ENCODE data around the gene DNM1.

The DNM1 gene

DNA sequence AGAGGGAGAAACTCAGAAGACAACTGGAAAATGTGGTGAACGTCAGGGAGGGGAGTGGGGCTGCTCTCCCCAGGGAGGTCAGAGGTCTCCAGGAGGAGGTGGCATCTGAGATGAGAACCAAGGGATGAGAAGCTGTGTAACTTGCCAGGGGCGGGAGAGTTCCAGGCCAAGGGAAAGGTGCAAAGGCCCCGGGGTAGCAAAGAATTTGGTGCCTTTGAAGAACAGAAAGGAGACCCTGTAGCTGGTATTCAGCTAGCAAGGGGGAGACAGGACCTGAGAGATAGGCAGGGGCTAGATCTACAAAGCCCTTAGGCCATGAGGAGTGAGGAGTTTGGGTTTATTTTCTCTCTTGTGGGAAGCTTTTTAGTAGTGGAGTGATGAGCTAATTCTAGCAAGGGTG, 3.3 kb downstream of the DNM1 start:
- DNase-seq = no peak

DNA sequence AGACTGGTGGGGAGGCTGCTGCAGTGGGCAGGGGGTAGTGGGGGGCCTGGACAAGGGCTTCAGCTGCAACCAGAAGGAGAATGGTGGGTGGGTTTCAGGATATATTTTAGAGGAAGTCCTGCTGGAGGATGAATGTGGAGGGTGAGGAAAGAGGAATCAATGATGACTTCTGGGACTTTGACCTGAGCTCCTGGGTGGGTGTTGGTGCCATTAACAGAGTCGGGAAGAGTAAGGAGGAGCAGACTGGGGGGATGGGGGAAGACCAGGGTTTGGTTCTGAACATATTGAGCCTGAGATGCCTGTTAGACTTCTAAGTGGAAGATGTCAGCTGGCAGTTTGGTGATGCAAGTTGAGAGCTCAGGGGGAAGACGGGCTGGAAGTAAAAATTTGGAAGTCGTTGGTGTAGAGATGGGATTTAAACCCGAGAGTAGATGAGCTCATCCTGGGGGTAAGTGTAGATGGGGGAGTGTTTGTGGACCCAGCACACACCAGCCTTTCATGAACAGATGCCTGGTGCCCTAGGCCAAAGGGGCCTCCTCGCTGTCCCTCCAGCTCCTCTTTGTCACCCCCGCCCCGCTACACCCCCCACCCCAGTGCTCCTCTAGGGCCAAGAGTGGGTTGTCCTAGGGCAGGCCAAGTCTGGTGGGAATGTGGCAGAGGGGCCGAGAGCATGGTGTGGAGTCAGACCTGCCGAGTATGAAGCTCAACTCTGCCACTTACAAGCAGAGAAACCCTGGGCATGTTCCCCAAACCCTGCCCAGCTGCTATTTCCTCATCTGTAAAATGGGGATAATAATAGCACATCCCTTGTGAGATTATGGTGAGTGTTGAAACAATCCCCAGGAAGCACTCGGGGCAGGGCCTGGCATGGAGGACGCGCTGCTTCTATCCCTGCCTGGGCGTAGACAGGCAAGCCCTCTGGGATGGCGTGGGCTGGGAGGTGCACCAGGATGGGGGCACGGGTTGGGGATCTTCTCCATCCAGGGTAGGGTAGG, 4.0 kb downstream of the DNM1 start:
- DNase-seq = no peak

DNA sequence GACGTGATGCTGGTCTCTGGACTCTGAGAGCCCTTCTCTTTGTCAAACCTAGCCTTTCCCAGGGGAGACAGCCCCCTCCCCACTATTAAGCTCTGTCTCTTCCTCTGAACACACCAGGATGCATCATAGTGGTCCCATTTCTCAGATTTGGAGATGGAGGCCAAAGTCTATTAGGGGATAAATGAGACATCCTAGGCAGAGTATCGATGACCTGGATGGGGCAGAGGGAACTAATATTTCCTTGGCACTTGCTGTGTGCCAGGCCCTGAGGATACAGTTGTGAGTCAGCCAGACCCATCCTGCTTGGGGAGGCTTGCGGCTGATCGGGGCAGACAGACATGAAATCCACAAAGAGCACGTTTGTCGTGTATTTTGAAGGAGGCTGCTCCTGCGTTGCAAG, 5.2 kb downstream of the DNM1 start:
- DNase-seq = no peak

DNA sequence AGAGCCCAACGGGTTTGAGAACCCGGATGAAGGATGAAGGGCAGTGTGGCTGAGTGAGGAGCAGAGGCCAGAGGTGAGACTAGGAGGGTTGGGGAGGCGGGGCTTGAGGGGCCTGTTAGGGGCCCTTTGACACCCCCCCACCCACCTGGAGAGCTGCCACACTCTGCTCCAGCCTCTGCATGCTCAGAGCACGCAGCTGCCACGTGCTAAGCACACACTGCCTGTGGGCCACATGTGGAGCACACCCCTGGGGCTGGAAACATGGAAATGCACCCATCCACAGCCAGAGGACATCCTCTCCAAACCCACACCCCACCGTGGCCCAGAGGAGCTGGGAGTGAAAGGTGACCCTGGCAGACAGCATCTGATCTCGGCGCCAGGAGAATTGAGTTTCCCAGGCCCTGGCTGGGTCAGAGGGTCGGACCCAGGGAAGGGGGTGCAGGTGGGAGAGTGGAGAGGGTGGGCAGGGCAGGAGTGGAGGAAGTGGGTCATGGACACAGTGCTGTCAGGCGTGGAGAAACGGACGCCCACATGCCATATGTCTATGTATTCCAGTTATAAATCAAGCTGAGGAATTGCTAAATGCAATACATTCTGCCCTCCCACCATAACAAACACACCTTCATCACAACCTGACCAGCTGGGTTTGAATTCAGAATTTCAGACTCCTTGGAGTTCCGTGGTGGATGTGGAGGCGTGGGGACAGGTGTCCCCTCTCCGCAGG, 5.9 kb downstream of the DNM1 start:
- DNase-seq = no peak

DNA sequence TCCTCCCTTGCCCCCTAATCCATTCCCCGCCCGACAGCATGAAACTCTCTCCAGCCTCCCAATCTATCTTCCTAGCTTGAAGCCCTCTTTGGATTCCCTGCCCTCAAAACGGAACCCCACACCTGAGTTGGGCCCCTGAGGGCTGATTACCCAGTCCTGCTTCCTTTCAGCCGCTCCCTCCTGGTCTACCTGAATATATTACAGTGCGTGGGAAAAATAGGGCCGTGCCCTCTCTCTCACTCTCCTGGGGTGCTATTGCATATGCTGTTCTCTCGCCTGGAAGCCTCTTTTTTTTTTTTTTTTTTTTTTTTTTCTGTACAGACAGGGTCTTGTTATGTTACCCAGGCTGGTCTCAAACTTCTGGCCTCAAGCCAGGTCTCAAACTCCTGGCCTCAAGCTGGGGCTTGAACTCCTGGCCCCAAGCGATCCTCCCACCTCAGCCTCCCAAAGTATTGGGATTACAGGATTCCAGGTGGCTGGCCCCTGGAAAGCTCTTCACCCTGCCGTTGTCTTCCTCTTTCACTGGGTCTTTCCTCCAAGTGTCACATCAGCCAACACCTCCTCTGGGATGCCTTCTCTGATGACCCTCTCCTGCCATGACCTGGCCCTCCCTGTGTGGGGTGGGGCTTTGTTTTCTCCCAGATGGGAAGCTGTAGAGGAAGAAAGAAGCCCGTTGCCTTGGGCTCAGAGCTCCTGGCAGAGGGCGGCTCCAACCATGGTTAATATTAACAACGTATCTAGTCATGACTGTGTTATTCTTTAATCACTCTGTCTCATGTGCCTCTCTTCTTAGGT, 8.2 kb downstream of the DNM1 start:
- DNase-seq = no peak

DNA sequence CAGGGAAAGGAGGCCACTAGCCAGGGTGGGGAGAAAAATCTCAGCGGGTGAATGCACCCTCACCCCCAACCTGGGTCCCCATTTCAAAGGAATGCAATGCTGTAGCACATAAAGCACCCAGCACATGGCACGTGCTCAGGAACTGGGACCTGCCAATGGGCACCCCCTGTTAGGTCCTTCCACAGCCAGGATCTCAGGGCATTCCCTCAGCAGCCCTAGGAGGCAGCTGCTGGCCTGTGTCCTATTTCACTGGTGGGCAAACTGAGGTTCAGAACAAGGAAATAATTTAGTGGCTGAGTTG, 8.8 kb downstream of the DNM1 start:
- DNase-seq = no peak

DNA sequence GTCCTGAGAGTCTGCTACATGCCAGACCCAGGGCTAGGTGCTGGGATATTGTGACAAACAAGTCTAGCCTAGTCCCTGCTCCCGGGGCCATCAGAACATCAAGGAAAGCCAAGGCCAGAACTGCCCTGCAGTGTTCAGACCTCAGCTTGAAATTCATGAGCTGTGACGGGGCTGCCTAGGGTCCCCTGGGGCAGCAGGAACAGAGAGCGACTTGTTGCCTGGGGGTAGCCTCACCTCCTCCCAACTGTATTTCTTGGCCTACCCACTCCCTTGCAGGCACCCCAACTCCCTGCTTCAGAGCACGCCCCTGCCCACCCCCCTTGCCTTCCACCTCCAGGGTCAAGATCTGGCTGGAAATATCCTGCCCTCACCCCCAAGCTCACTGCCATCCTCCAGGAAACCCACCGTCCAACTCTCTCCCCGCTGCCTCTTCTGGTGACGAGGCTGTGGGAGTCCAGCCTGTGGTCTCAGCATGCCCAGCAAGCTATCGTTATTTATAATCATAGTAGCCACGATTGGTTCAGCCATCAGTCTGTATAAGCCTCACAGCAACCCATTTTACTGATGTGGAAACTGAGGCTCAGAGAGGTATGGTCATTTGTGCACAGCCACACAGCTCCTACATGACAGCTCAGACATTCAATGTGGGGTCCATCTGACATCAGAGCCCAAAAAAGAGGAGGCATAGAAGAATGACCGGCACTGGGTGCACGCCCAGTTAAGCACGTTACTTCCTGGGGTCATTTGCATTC, 10.7 kb downstream of the DNM1 start:
- no peak for DNase-seq

DNA sequence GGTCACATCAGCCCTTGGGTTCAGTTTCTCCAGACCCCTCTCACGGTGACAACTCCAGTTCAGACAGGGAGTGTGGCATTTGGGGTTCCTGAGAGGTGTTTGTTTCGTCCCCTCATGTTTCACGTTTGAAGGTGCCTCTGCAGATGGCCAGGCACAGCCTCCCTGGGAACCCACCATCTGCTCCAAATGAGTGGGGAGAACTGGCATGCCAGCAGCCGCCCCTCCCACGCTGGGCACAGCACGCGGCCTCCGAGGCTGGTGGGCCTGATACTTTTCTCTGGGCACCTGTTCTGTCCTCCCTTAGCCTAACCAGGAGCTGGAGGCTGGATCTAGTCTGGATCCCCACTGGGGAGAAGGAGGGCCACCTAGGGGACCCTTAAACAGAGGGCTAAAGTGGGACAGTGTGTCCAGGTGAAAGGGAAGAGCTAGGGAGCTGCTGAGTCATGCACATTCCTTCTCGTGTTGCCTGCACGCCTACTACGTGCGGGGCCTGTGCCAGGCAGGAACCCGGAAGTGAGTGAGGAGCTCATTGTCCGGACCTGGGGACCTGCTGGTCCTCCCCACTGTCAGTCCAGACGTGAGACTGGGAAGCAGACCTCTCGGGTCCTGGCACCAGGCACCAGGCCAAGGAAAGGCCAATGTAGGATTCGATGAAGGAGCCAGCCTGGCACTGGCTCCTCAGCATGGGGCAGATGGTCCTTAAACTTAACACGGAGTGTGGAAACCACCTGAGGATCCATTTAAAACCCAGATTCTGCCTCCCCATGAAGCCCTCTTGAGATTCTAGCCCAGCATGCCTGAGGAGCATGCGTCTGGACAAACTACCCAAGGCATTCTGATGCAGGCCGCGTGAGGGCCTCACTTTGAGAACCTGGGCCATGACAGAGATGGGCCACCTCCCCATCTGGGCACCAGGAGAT, 11.7 kb downstream of the DNM1 start:
- no peak for DNase-seq

DNA sequence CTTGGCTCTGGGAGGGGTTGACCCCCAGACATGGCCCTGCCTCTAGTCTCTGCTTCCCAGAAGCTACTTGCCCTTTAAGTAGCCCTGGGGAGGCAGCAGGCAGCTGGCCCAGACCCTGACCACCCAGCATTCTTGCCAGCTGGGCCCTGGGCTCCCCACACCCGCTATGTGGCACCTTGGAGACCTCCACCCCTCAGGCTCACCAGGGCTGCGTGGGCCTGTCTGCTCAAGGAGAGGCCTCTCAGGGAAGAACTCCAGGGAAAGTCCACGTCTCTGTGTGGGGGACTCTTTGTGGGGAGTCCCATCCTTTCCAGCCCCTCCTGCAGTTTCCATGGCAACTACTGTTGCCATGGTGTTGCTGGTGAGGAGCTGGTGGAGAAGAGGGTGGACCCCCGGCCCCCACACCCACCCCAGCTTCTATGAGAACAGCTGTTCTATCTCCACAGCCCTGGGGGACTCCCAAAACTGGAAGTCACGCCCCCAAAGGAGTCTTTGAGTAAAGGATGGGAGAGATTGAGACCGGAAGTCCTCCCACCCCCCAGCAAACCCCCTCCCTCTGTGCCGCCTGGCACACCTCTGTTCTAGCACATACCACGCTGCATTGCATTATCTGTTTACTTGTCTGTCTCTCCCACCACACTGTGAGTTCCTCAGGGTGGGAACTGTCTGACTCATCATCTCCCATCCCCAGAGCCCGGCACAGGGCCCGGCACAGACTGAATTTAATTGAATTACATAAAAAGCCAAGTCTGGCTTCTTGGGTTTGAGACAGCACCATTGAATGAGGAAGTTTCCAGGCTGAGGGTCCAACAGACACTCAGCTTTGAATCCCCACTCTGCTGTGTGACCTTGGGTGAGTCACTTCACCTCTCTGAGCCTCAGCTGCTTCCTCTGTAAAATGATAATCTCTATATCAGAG, 12.6 kb downstream of the DNM1 start:
- no peak for DNase-seq

DNA sequence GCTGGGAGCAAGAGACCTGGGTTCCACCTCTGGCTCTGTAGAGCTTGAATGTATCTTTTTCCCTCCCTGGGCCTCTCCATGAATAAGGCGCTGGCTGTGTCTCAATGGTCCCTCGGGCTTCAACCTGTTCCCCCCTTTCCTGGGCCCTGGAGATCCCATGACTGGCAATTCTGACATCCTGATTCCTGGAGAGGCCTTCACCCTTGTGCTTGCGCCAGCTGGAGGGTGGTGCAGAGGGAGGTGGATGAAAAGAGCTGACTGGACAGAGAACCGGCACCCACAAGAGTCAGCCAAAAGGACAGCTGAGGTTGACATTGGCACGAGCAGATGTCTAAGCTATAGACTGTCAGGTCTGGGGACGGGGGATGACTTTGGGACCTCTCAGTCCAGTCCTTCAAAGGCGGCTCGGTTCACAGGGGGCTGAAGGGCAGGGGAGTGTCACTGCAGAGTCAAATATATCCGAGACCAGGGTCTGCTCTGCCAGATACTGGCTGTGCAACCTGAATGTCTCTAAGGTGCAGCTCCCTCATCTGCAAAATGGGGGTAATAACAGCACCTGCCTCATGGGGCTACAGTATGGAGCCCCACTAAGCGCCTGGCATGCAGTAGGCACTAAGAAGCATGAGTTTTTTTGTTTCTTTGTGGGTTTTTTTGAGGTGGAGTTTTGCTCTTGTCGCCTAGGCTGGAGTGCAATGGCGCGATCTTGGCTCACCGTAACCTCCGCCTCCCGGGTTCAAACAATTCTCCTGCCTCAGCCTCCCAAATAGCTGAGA, 13.8 kb downstream of the DNM1 start:
- DNase-seq = no peak

DNA sequence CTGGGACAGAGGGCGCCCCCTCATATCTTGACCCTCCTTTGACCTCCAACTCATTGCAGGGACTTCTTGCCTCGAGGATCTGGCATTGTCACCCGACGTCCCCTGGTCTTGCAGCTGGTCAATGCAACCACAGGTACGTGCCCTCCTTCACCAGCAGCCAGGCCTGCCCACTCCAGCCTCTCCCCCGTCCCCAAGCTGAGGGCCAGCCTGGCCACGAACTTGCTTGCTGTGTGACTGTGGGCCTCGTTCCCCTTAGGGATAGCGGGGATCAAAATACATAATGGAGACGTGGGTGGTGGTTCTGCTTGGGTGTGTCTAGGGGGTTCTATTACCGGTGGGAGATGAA, 15.0 kb downstream of the DNM1 start:
- no peak for DNase-seq

DNA sequence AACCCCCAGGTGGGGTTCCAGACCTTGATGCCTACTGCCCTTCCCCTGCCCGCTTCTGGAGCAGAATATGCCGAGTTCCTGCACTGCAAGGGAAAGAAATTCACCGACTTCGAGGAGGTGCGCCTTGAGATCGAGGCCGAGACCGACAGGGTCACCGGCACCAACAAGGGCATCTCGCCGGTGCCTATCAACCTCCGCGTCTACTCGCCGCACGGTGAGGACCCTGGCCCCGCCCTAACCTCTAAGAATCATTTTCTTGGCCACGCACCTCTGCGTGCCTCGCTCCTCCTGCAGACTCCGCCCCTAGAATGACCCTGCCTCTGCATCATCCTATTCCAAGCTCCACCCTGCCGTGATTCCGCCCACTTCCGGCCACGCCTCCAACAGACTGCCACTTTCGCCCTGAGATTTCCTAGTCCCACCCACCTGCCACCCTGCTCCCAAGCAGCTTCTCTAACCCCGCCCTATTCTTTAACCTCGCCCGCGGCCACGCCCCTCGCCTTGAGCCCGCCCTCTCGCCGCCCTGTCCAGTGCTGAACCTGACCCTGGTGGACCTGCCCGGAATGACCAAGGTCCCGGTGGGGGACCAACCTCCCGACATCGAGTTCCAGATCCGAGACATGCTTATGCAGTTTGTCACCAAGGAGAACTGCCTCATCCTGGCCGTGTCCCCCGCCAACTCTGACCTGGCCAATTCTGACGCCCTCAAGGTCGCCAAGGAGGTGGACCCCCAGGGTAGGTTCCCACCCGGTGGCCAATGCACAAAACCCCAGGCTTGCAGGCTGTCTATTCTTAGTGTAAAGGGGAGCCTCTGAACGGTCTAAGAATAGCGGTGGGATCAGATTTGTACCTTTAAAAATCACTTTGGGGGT, 15.6 kb downstream of the DNM1 start:
- DNase-seq = no peak

DNA sequence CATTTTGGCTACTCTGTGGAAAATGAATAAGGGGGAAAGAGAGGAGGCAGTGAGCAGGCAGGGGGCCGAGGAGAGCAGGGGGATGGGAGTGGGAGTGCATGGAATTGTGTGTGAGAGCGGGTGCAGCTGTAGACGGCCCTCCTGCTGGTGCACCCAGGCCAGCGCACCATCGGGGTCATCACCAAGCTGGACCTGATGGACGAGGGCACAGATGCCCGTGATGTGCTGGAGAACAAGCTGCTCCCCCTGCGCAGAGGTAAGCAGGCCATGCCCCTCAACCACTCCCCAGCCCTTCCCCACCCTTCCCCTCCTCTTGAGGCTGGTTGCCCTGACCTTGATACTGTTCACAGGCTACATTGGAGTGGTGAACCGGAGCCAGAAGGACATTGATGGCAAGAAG, 16.7 kb downstream of the DNM1 start:
- no peak for DNase-seq

DNA sequence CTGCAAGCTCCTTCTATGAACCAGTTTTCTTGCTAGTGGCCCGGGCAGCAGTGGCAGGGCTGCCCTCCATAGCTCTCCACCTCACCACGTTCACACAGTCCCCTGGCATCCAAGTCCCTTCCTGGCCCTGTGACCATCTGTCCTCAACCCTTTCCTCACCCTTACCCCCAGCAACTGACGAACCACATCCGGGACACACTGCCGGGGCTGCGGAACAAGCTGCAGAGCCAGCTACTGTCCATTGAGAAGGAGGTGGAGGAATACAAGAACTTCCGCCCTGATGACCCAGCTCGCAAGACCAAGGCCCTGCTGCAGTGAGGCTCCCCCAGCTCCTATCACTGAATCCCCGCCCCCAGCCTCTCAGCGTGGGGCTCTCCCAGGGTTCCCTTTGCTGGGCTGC, 18.8 kb downstream of the DNM1 start:
- no peak for DNase-seq

DNA sequence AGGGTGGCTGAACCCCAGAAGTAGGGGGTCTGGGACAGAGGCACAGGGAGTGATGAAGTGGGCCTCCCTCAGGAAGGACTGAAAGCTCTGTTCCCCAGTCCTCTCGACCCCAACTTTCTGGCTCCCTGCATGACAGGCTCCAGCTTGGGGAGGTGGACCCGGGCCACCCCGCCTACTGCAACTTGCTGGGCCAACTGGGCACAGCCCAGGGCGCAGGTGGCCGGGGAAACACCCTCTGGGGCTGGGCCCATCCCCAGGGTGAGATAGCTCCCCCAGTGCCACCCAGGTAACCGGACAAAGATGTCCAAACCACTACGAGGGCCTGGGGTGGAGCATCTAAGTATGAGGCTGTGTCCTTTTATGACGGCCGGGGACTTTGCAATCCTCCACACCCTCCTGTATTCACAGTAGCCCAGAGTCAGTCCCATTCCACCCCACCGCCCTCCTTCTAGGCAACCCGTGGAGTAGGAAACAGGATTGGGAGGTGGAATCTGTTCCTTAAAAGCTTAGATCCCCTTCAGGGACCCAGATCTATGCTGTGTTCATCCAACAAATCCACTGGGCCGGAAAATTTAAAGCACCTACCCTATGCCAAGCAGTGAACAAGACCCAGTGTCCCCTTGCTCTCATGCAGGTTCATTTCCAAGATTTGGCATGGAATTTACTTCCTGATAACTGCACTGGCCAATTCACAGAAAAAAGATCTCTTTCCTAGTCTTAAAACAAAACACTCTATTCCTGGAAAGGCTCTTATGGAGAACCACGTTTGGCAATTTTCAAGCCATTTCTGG, 19.9 kb downstream of the DNM1 start:
- no peak for DNase-seq

DNA sequence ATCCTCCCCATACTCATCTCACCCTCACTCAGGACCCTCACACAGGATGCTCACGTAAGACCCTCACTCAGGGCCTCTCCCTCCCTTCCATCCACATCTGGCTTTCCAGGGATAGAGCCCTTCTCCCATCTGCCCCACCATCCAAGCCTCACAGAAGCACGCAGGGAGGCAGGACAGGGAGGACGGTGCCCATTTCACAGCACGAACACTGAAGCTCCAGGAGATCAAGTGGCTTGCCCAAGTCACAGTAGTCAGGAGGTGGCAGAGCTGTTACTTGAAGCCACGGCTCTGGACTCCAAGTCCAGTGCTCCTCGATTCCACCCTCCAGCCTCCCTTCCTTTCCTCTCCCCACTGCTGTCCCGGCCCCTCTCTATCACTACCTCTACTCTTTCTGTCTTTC, 21.7 kb downstream of the DNM1 start:
- no peak for DNase-seq

DNA sequence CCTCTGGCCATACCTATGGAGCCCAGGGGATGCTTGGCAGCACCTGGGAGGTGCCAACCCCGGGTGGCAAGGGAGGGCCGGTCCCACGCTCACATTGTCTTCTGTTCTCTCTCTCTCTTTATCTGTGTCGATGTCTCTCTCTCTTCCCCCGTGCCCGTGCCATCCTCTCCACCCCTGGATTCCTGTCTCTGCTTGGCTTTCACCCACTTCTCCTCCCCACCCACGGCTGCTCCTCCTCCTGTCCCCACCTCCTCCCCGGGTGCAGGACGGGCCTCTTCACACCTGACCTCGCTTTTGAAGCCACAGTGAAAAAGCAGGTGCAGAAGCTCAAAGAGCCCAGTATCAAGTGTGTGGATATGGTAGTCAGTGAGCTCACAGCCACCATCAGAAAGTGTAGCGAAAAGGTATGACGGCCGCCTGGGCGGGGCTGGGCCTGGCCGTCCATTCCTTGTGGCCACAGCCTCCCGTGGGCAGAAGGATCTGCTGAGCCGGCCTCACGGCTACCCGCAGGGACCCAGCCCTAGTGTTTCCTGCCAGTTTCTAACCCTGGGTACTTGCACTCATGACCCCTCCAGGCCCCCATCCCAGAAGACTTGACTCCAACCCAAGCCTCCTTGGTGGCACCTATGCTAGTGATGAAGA, 22.7 kb downstream of the DNM1 start:
- no peak for DNase-seq
